ENCODE results near the gene GAS2L3.

DNA sequence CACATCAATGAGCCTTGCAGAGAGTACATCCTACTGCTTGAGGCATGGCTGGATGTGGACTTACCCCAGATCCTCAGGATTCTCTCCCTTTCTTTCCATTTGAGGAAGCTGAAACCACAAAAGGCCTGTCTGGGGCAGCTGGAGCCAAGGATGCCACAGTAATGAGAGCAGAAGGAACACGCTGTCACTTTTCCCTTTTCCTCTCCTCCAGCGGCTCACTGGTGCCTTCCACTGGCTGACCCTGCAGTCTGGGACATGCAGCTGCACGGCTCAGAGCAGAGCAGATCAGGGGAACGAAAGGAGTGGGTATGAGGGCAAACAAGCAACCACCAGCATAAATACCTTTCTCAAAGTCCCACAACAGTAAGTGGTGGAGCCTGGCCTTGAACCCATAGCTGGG is 78.2 kb downstream of the GAS2L3 start:
- TF ChIP-seq, protein P1, sequence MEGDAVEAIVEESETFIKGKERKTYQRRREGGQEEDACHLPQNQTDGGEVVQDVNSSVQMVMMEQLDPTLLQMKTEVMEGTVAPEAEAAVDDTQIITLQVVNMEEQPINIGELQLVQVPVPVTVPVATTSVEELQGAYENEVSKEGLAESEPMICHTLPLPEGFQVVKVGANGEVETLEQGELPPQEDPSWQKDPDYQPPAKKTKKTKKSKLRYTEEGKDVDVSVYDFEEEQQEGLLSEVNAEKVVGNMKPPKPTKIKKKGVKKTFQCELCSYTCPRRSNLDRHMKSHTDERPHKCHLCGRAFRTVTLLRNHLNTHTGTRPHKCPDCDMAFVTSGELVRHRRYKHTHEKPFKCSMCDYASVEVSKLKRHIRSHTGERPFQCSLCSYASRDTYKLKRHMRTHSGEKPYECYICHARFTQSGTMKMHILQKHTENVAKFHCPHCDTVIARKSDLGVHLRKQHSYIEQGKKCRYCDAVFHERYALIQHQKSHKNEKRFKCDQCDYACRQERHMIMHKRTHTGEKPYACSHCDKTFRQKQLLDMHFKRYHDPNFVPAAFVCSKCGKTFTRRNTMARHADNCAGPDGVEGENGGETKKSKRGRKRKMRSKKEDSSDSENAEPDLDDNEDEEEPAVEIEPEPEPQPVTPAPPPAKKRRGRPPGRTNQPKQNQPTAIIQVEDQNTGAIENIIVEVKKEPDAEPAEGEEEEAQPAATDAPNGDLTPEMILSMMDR (IDR thresholded peaks at IDR 0.05; ENCODE audit: low read length), result no peak
- no peak for TF ChIP-seq EZH2 (optimal IDR thresholded peaks at IDR 0.05; ENCODE audit: low read depth, low read length)
